Uterine smooth muscle cell (primary cell): ENCODE results near the gene ASTL. TPM values are rescaled to one million over a fixed set of nuclear protein-coding genes. Genes with fewer than 3 reads are reported as not detected.

ENCODE experiments used
- total RNA-seq: library from RNA; depleted of rRNA; stranded (reverse); fragments of >200 nt; gene quantifications from 2 replicates; pipeline ENCODE4 v1.2.3, GENCODE V29; 2014

ASTL gene
- total RNA-seq = not detected in 2 replicates

DNA sequence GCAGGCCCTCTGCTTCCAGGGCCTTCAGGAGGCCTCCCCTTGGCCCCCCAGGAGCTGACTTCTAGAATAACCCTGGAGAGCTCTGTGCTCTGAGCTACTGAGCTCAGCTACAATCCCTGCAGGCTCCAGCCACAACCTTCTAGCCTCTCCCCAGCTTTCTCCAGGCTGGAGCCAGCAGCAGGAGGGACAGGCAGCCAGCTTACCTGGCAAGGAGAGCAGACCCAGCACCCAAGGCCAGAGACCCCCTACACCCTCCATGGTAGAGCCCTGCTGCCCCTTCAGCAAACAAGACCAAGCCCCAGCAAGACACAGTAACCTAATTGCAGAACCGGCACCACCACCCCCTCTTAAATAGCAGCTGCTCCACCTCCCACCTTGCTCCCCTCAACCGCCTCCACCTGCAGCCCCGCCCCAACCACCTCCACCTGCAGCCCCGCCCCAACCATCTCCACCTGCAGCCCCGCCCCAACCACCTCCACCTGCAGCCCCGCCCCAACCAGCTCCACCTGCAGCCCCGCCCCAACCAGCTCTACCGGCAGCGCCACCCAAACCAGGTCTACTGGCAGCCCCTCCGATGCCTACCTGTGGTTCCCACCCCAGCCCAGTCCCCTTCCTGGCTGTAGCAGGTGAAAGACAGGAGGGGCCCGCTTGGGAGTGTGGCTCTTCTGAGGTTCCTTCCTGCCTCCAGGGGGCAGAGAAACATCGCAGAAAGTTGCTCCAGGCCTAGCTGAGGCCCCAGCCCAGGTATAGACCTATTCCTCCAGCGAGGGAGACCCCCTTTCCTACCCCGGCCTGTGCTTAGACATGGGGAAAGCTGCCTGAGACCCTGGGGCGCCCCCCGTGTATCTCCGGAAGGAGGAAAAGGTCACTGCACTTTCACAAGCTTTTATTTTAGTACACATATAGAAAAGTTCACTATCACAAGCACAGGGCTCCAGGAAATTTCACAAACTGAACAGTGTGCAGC lies at the start of gene ASTL:
TSS of gene ASTL (minus strand) at position 324 of the 967 bp plus-strand sequence. CDS start at position 258, 66 bp downstream.

DNA sequence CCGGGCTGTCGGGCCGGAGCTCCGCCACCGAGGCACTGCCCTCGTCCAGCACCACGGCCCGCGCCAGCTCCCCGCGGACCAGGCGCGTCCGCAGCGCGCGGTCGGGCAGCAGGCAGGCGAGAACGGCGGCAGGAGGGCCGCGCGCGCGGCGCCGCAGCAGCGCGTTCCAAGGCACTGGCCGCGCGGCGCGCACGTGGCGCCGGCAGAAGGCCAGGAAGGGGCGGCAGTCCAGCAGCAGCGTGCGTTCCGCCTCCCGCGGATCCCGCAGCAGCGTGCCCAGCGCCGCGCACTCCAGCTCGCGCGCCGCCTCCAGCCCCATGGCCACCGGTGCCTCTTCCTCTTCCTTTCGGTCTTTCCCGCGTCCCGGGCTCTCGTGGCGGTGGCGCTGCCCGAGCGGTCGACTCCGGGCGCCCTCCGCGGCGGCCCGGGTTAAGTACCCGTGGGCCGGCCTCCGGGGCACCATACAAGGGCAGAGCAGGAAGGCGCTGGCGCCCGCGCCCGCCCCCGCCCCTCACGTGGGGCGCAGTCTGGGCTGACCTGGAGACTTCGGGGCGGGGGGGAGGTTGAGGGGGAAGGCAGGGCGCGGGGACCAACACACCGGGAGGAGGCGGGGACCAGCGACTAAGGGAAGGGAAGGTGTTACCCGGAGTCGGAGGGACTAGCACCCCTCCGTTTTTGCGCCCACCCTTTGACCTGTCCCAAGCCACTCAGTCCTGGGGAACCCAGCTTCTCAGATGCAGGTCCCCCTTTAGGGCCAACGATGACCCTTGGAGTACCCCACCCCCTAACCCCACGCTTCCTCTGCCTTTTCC lies 6.9 kb upstream of the ASTL start, which contains the start of gene DUSP2:
TSS of gene DUSP2 (minus strand) at position 405 of the 812 bp plus-strand sequence. CDS start at position 319, 86 bp downstream.

DNA sequence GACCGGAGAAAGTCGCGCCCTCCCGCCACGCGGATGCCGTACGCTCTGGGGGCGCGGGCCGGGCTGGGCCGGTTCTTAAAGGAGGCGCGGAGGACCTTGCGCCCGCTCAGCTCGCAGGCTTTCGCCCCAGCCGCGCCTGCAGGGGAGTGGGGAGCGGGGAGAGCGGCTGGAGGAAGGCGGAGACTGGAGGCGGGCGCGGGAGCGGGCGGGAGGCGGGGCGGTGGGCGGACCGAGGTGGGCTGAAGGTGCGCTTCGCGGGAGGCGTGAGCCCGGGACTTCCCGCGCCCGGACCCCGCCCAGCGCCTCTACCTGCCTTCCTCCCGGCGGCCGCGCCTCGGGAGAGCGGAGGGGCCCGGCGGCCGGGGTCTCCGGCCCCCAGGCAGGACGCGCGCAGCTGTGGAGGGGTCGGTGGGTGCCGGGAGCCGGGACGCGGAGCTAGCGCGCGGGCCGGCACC lies 21.9 kb downstream of the ASTL start, which contains the start of gene ADRA2B:
TSS of gene ADRA2B (minus strand) at position 148 of the 455 bp plus-strand sequence. CDS start 422 bp downstream, outside the sequence.

Other genes with a start within 250 kb of the ASTL start
- 64.6 and 74.1 TPM in 2 replicates for gene ANKRD36C, start 146.7 kb downstream of the ASTL start, total RNA-seq
- gene GPAT2, start 103.6 kb downstream of the ASTL start, total RNA-seq = 8.1 and 13.7 TPM in 2 replicates
- under 0.01 TPM in 1 of 2 replicates, not detected in the other for gene ADRA2B, start 21.9 kb downstream of the ASTL start, total RNA-seq
- 1.7 and 2.3 TPM in 2 replicates for gene DUSP2, start 6.9 kb upstream of the ASTL start, total RNA-seq
- 119 and 160 TPM in 2 replicates for gene STARD7, start 70.3 kb upstream of the ASTL start, total RNA-seq
- 11.8 and 16.7 TPM in 2 replicates for gene TMEM127, start 127.5 kb upstream of the ASTL start, total RNA-seq
- gene CIAO1, start 127.7 kb upstream of the ASTL start, total RNA-seq = 82.6 and 87.7 TPM in 2 replicates
- 49.4 and 65.4 TPM in 2 replicates for gene SNRNP200, start 167.0 kb upstream of the ASTL start, total RNA-seq
- 5.1 and 5.9 TPM in 2 replicates for gene ITPRIPL1, start 186.8 kb upstream of the ASTL start, total RNA-seq
- 8.4 and 45.2 TPM in 2 replicates for gene NCAPH, start 197.3 kb upstream of the ASTL start, total RNA-seq